Smooth muscle cell (in vitro differentiated cells): Measurements from ENCODE around the gene SLA2. TPM values are rescaled to one million over a fixed set of nuclear protein-coding genes. Genes with fewer than 3 reads are reported as not detected.

ENCODE experiments used
- DNase-seq: peaks from one replicate; lab custom pipeline; 2025; ENCODE audit not compliant: unreplicated experiment; lab: John Stamatoyannopoulos, UW
- H2AFZ ChIP-seq: fragments of 200-600 bp; sonication (generic); 2 replicates; pipeline ENCODE4 v1.6.0; 2016; ENCODE audit warnings: antibody characterized with exemption, low read depth, mild to moderate bottlenecking
- H3F3A ChIP-seq: fragments of 200-600 bp; sonication (generic); 2 replicates; pipeline ENCODE4 v1.6.0; 2017; ENCODE audit warnings: antibody characterized with exemption, low read depth
- H3K27ac ChIP-seq: fragments of 200-600 bp; sonication (generic); 2 replicates; pipeline ENCODE4 v1.5.1; 2016; ENCODE audit warnings: low read depth, mild to moderate bottlenecking
- H3K27me3 ChIP-seq: fragments of 200-600 bp; sonication (generic); 2 replicates; pipeline ENCODE4 v1.6.1; 2016; ENCODE audit warnings: low read depth, mild to moderate bottlenecking
- H3K36me3 ChIP-seq: fragments of 200-600 bp; sonication (generic); 2 replicates; pipeline ENCODE4 v1.5.1; 2016; ENCODE audit warnings: low read depth
- H3K4me1 ChIP-seq: fragments of 200-600 bp; sonication (generic); 2 replicates; pipeline ENCODE4 v1.5.1; 2016; ENCODE audit warnings: low read depth
- H3K4me2 ChIP-seq: fragments of 200-600 bp; sonication (generic); 2 replicates; pipeline ENCODE4 v1.6.0; 2016; ENCODE audit warnings: mild to moderate bottlenecking
- H3K4me3 ChIP-seq: fragments of 200-600 bp; sonication (generic); 2 replicates; pipeline ENCODE4 v1.5.1; 2016; ENCODE audit warnings: mild to moderate bottlenecking
- H3K79me2 ChIP-seq: fragments of 200-600 bp; sonication (generic); 2 replicates; pipeline ENCODE4 v1.6.0; 2016; ENCODE audit warnings: low read depth, mild to moderate bottlenecking
- H3K9ac ChIP-seq: fragments of 200-600 bp; sonication (generic); 2 replicates; pipeline ENCODE4 v1.6.0; 2016; ENCODE audit warnings: low read depth
- H3K9me3 ChIP-seq: fragments of 200-600 bp; sonication (generic); replicated peaks from 2 replicates; pipeline ENCODE4 v1.5.1; 2016; ENCODE audit warnings: low read depth
- H4K20me1 ChIP-seq: fragments of 200-600 bp; sonication (generic); 2 replicates; pipeline ENCODE4 v1.6.0; 2016; ENCODE audit warnings: low read depth
- WGBS: methylation state at CpG from one replicate; pipeline ENCODE4 v1.1.7; 2016; ENCODE audit warnings: low lambda C conversion rate; 5-methylcytosine and 5-hydroxymethylcytosine counted together
- polyA plus RNA-seq: library from polyadenylated mRNA; unstranded; fragments of >200 nt; fragmentation: Nextera tagmentation; extraction: Ambion mirVana; gene quantifications from 2 replicates; pipeline ENCODE4 v1.2.1, GENCODE V29; 2016
- total RNA-seq: library from RNA; depleted of rRNA; stranded (reverse); fragments of >200 nt; gene quantifications from 2 replicates; pipeline ENCODE4 v1.2.3, GENCODE V29; 2014
- TF ChIP-seq, protein P1 (sequence below): fragments of 200-600 bp; sonication (generic); IDR thresholded peaks from 2 replicates; pipeline ENCODE4 v1.5.1; 2017; ENCODE audit warnings: borderline replicate concordance, mild to moderate bottlenecking, antibody characterized with exemption; ENCODE audit not compliant: insufficient read depth, poor library complexity, severe bottlenecking

SLA2 gene
- total and polyA plus RNA-seq, 2 experiments from 2014 or later: not detected

DNA sequence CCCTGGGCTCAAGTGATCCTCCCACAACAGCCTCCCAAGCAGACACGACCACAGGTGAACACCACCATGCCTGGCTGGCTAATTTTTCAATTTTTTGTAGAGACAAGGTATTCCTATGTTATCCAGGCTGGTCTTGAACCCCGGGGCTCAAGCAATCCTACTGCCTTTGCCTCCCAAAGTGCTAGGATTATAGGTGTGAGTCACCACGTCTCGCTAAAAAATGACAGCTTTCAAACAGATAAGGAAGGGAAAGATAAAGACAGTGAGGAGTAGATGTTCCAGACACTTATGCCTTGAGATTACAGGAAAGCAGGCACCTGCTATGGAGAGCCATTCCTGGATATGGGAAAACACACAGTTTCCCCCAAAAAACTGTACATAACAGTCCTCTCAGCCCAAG lies 40.9 kb upstream of the SLA2 start:
- Histone ChIP-seq H3K27ac (no peak overlapping the region), H3K4me1 (no peaks in the 10 kb centered on the region), H2AFZ (no peak overlapping the region), H3K36me3 (no peaks in the 10 kb centered on the region), H4K20me1 (no peaks in the 10 kb centered on the region), H3K4me2 (no peak overlapping the region), H3K9ac (no peak overlapping the region), H3K27me3 (no peaks in the 10 kb centered on the region), H3K79me2 (no peaks in the 10 kb centered on the region), H3F3A (no peaks in the 10 kb centered on the region), H3K4me3 (no peak overlapping the region), H3K9me3 (no peaks in the 10 kb centered on the region)
- no peak for DNase-seq
- TF ChIP-seq, protein P1, sequence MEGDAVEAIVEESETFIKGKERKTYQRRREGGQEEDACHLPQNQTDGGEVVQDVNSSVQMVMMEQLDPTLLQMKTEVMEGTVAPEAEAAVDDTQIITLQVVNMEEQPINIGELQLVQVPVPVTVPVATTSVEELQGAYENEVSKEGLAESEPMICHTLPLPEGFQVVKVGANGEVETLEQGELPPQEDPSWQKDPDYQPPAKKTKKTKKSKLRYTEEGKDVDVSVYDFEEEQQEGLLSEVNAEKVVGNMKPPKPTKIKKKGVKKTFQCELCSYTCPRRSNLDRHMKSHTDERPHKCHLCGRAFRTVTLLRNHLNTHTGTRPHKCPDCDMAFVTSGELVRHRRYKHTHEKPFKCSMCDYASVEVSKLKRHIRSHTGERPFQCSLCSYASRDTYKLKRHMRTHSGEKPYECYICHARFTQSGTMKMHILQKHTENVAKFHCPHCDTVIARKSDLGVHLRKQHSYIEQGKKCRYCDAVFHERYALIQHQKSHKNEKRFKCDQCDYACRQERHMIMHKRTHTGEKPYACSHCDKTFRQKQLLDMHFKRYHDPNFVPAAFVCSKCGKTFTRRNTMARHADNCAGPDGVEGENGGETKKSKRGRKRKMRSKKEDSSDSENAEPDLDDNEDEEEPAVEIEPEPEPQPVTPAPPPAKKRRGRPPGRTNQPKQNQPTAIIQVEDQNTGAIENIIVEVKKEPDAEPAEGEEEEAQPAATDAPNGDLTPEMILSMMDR: no peak
- 76% methylated on average over 4 of the region's 4 CpGs for WGBS

DNA sequence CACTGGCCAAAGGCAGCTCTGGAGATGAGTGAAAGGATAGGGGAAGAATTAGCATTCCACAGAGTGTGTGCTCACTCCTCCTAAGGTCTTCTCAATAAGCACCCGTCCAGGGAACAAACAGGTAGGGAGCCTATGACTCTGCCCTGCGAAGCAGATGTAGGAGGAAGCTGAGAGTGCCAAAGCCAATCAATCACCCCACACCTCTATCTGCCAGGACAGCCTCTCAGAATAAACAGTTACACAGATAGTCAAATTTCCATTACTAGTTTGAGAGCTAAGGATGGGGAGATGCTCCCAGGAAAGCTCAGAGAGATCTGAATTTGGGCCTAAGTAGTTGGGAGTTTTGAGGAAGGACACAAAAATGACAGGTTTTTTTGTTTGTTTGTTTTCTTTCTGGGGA lies 40.5 kb upstream of the SLA2 start:
- Histone ChIP-seq H3F3A (no peaks in the 10 kb centered on the region), H3K9me3 (no peaks in the 10 kb centered on the region), H2AFZ (no peak overlapping the region), H3K27me3 (no peaks in the 10 kb centered on the region), H3K4me1 (no peaks in the 10 kb centered on the region), H3K4me2 (no peak overlapping the region), H4K20me1 (no peaks in the 10 kb centered on the region), H3K4me3 (no peak overlapping the region), H3K79me2 (no peaks in the 10 kb centered on the region), H3K36me3 (no peaks in the 10 kb centered on the region), H3K27ac (no peak overlapping the region), H3K9ac (no peak overlapping the region)
- TF ChIP-seq, protein P1: no peak
- no peak for DNase-seq
- 100% methylated on average over 2 of the region's 2 CpGs for WGBS

DNA sequence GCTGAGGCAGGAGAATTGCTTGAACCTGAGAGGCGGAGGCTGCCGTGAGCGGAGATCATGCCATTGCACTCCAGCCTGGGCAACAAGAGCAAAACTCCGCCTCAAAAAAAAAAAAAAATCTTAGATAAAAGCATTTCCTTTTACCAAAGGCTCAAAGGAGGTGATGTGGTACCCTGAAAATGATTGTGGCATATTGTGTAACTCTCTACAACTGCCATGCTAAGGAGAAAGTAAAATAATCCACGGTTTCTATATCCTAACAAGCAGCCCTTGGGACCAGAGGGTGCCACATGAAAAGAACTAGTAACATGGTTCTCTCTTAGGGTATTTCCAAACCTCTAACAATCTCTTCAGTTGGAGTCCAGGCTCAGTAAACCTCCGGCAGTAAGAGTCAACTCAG lies 38.8 kb upstream of the SLA2 start:
- no peak for DNase-seq
- Histone ChIP-seq H2AFZ (no peak overlapping the region), H3K9ac (no peak overlapping the region), H3K36me3 (no peaks in the 10 kb centered on the region), H3K9me3 (no peaks in the 10 kb centered on the region), H3K4me3 (no peak overlapping the region), H3K27ac (no peak overlapping the region), H3K4me1 (no peaks in the 10 kb centered on the region), H4K20me1 (no peaks in the 10 kb centered on the region), H3K27me3 (no peaks in the 10 kb centered on the region), H3K4me2 (no peak overlapping the region), H3F3A (no peaks in the 10 kb centered on the region), H3K79me2 (no peaks in the 10 kb centered on the region)
- TF ChIP-seq, protein P1: no peak
- 95% methylated on average over 6 of the region's 6 CpGs for WGBS

DNA sequence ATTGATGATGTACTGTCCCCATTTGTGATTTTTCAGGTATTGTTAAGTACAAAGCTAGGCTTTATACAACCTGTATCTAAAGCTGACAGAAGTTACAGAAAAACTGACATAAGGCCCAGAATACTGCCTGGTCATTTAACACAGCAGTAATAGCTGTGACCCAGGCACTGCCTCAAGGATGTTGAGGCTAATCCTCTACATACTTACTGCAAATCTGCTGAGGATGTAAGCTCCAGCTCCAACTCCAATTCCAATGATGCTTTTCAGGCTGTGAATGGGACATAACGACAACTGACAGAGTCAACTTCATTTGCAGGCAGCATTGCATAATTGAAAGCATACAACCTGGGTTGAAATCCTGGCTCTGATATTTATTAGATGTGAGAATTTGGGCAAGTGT lies 36.3 kb upstream of the SLA2 start:
- H3K9ac ChIP-seq: no peak overlapping the region
- H3K36me3 ChIP-seq: no peaks in the 10 kb centered on the region
- H2AFZ ChIP-seq: no peak overlapping the region
- H3K4me3 ChIP-seq: no peak overlapping the region
- 85% methylated on average over 1 of the region's 1 CpG for WGBS
- no peaks in the 10 kb centered on the region for H3K9me3 ChIP-seq
- no peaks in the 10 kb centered on the region for H4K20me1 ChIP-seq
- TF ChIP-seq, protein P1: no peak
- H3K4me2 ChIP-seq: no peak overlapping the region
- no peak for DNase-seq
- H3K27ac ChIP-seq: no peak overlapping the region
- no peaks in the 10 kb centered on the region for H3K4me1 ChIP-seq
- no peaks in the 10 kb centered on the region for H3K27me3 ChIP-seq
- no peaks in the 10 kb centered on the region for H3K79me2 ChIP-seq
- H3F3A ChIP-seq: no peaks in the 10 kb centered on the region
